CD4-positive, alpha-beta T cell treated with Interferon gamma for 1 hour (primary cell): Measurements from ENCODE around the gene ZNF664.

Source experiments
- DNase-seq: peaks from one replicate; pipeline ENCODE4 v3.0.0-alpha.2; 2020

Gene ZNF664

GRCh38 chr12:123972457-123973401 lies at the start of gene ZNF664, which contains the start of gene CCDC92:
TSS of gene ZNF664 (plus strand) at chr12:123973215. CDS start at chr12:124012145, 38,930 bp downstream.
TSS of gene CCDC92 (minus strand) at chr12:123972831. CDS start at chr12:123944305, 28,526 bp downstream.
- peak; percentile 94 for DNase-seq

DNA sequence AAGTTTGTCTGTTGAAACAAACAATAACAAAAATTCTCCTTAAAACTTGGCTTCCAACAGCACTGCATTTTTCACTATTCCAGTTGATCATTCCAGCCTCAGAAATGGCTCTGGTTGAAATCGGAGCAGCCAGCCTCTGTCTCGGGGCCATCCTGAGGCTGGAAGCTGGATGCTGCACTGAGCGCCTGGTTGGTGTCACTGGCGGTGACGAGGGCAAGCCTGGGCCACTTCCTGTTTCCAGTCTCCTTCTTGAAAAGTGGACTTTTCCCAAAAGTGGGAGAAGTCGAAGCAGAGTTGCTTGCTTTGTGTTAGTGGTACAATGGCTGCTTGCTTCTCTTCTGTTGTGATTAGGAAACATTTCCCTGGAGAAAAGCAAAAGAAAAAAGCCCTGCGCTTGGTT lies 49.1 kb upstream of the ZNF664 start:
- no peak for DNase-seq

DNA sequence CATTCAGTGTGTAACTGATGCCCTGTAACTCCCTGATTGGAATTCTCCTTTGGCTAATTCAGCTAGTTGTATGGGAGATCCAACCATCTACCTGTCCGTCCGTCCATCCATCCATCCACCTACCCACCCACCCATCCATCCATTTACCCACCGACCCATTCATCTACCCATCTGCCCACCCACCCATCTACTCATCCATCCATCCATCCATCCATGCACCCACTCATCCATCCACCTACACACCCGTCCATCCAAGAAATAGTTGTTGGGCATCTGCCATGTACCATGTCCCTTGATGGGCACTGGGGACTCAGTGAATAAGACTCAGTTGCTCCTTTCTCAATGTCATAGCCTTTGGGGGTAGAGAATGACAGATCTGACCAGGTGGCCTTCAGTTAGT lies 48.5 kb upstream of the ZNF664 start:
- no peak for DNase-seq

- DNase-seq, result no peak
These were observed 44.6 kb upstream of the ZNF664 start for GRCh38 chr12:123928274-123928865.

- DNase-seq, result no peak
These were observed 44.1 kb upstream of the ZNF664 start for GRCh38 chr12:123928897-123929296.

DNA sequence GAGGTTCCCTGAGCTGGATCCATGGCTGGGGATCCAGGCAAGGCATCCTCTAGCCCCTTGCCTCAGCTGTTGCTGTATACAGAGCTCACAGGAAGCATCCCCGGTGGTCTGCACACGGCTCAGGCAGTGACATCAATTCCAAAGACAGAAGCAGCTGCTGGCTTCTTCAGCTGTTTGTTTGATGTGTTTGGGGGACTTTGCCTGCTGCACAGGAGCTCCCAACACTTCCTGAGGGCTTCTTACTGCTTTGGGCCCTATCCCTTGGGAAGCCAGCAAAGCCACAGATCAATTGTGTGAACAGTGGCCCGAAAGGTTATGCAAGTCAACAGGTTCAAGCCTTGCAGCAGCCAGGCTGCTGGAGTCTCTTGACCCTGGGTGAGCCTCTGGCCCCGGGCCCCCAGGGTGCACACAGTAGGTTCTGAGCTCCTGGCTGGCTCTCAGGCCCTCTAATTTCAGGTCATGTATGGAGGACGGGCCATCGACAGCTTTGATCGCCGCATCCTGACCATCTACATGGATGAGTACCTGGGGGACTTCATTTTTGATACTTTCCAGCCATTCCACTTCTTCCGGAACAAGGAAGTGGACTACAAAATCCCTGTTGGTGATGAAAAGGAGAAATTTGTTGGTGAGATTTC lies 43.0 kb upstream of the ZNF664 start:
- no peak for DNase-seq

DNA sequence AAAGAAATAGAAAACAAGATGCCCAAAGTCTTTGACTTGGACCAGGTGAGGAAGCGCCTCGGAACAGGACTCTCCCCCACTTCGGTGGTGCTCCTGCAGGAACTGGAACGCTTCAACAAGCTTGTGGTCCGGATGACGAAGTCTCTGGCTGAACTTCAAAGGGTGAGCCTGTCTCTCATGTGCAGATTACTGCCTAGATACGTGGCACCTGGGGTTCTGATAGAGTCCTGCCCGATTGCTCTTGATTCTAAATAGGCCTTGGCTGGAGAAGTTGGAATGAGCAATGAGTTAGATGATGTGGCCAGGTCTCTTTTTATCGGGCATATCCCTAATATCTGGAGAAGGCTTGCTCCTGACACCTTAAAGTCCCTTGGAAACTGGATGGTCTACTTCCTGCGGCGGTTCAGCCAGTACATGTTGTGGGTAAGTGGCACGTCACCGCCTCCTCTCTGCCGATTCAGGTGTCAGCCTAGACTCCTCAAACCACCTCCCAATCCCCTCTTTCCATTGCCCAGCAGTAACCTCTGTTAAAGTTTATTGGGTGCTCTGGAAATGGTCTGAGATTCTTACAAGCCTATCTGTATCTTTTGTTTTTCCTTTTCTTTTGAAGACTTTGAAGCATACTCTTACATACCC lies 41.2 kb upstream of the ZNF664 start:
- DNase-seq, result peak; percentile 29

DNA sequence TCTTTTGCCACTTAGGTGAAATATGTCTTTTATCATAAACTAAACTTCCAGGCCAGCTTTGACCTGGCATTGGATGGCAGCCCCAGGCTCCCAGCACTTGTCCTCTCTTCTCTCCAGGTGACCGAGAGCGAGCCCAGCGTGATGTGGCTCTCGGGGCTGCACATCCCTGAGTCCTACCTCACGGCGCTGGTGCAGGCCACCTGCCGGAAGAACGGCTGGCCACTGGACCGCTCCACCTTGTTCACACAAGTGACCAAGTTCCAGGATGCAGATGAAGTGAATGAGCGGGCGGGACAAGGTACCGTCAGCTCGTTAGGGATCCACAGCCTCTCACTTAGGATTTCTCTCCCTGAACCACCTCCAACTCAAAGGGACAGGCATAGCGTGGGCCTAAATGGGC lies 39.8 kb upstream of the ZNF664 start:
- no peak for DNase-seq

GRCh38 chr12:123934016-123934620 lies 38.9 kb upstream of the ZNF664 start:
- DNase-seq, result no peak

GRCh38 chr12:123934829-123935228 lies 38.2 kb upstream of the ZNF664 start:
- no peak for DNase-seq

- no peak for DNase-seq
These were observed 37.1 kb upstream of the ZNF664 start for GRCh38 chr12:123935956-123936355.

- DNase-seq, result no peak
These were observed 36.5 kb upstream of the ZNF664 start for GRCh38 chr12:123936471-123936870.

DNA sequence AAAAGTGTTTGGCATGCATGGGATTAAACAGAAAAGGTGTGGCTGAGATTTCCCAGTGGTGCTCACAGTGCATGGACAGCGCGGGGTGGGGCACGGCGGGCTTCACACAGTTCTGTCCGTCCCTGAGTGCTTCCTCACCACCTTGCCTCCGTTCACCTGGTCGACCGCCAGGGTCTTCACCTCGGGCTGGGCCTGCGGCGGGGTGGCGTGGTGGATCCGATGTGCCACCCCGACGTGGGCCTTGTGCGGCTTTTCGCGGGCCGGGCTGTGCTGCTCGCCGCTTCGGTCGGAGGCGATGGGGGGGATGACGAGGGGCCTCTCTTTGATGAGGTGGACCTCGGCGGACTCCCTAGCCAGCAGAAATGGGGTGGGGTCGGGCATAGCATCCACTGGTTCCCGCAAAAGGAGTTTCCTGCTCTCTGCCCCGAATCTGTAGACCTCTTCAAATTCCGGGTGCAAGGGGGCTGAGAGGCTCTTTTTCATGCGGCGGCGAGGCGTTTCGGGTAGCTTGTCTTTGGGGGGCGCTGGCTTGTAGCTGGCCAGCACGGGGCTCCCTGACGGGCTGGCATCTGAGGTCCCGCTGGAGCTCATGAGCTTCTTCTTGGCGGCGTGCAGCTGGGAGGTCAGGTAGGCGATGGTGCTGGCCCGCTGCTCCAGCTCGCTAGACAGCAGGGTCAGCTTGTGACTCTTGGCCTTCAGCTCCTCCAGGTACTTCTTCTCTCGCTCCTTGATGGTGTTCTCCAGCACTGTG lies 35.9 kb upstream of the ZNF664 start:
- no peak for DNase-seq

GRCh38 chr12:123937707-123938591 lies 35.1 kb upstream of the ZNF664 start:
- peak; percentile 58 for DNase-seq

GRCh38 chr12:123938679-123939480 lies 34.1 kb upstream of the ZNF664 start:
- no peak for DNase-seq

GRCh38 chr12:123939716-123940626 lies 33.0 kb upstream of the ZNF664 start:
- no peak for DNase-seq

- no peak for DNase-seq
These were observed 32.4 kb upstream of the ZNF664 start for GRCh38 chr12:123940627-123940966.

DNA sequence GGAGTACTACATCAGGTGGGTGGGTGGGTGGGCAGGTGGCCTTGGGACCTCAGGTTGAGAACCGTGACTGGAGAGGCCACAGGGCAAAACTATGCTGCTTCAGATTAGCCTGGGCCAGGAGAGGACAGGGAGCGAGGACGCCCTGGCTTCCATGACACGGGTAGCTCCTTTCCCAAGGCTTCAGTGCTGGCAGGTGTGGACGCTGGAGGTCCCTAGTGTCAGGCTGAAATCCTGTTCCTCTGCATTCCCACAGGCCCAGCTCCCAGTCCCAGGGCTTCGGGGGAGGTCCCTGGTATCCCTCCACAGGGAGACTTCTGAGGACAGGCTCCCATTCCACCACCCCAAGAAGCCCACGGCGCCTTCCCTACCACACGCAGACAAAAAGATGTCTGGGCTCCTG lies 32.0 kb upstream of the ZNF664 start:
- DNase-seq, result no peak

GRCh38 chr12:123941624-123942237 lies 31.3 kb upstream of the ZNF664 start:
- peak; percentile 47 for DNase-seq
